ENCODE data around the gene IFT57. TPM values are rescaled to one million over a fixed set of nuclear protein-coding genes. Genes with fewer than 3 reads are reported as not detected.

Gene IFT57
- total RNA-seq, 3 donors from 2014 or later = 31.5 to 46.6 (median 38.4) TPM

- Mint-ChIP-seq H3K9me3 (no peaks in the 10 kb centered on the region), H3K4me3 (no peak overlapping the region), H3K27me3 (ENCODE audit: low read depth) (no peaks in the 10 kb centered on the region), H3K36me3 (ENCODE audit: insufficient read depth) (no peaks in the 10 kb centered on the region), H3K4me1 (ENCODE audit: low read depth) (peaks cover 52% of the 10 kb centered on the region)
- ATAC-seq (peak; percentile 91 to 93), DNase-seq (no peak)
These were observed 104.0 kb downstream of the IFT57 start for GRCh38 chr3:108118038-108118768.

DNA sequence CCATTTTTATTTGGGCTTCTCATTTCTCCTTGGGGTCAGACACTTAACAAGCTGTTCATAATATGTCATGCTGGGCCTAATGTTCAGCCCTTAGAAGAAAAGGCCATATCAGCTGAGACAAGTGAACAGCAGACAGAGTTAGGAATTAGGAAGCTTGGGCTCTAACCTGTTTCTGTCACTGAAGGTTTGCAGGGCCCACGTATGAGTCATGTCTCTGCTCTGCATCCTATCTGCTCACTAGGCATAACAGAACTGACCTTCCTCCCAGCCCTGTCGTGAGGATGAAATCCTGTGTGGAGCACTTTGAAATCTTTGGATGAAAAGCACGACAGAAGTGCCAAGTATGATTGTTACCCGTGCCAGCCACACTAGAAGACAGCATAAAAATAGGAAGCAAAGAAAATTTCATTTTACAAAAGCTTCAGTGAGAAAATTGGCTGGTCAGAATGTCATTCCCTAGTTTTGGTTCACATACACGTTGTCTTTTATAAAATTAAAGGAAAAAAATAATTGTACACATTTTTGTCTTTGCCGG, 104.9 kb downstream of the IFT57 start:
- Mint-ChIP-seq H3K9me3 (no peaks in the 10 kb centered on the region), H3K4me1 (ENCODE audit: low read depth) (peaks cover 44% of the 10 kb centered on the region), H3K36me3 (ENCODE audit: insufficient read depth) (no peaks in the 10 kb centered on the region), H3K27me3 (ENCODE audit: low read depth) (no peaks in the 10 kb centered on the region), H3K4me3 (no peak overlapping the region)
- DNase-seq (no peak), ATAC-seq (no peak)

DNA sequence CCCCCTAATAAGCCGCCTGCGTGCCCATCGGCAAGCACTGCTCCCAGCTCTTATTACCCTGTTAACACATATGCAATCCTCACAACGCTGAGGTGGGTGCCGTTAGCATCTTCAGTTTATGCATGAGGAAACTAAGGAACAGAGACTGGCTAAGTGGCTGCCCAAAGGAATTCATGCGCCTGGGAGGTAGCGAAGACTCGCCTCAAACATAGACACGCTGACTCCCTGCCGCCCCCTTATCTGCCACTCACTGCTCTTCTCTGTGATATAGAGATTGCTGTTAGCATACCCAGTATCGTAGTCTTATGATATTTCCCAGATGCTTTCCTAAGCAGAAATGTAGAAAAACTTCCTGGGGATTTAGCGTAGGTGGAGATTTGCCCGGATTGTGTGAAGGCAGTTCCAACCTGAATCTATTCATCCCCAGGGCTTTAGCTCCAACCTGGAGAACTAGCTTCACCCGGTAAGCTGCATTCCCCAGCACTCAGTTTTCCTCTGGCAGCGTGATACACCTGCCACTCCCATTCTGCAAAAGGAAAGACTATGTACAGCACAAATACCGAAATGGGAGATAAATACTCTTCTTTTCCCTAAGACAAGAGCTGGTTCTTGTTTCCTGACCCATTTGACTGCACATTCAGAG, 107.7 kb downstream of the IFT57 start:
- ATAC-seq = no peak
- H3K36me3 Mint-ChIP-seq (ENCODE audit: insufficient read depth) = no peaks in the 10 kb centered on the region
- peaks cover 26% of the 10 kb centered on the region for H3K4me1 Mint-ChIP-seq (ENCODE audit: low read depth)

DNA sequence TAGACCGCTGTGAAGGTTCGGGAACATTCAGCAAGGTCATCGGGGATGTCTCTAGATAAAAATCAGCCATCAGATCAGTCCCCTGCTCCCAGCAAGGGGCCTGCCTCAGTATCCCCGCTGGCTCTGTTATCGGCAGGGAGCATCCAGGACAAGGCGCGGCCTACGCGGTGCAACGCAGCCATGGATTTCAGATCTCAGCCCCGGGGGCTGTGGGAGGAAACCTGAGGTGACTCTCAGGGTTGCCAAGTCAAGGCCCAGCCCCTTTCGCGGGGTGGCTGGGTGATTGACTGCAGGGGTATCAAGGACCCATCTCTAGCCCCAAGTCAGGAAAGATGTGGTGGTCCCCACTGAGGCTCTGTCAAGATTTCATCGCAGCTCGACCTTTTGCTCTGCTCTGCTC, 108.2 kb downstream of the IFT57 start:
- ATAC-seq = no peak
- H3K4me3 Mint-ChIP-seq = no peak overlapping the region
- no peak for DNase-seq
- H3K9me3 Mint-ChIP-seq = no peaks in the 10 kb centered on the region
- H3K36me3 Mint-ChIP-seq (ENCODE audit: insufficient read depth) = no peaks in the 10 kb centered on the region
- peaks cover 20% of the 10 kb centered on the region for H3K4me1 Mint-ChIP-seq (ENCODE audit: low read depth)
- no peaks in the 10 kb centered on the region for H3K27me3 Mint-ChIP-seq (ENCODE audit: low read depth)

More for the DNA sequence above, 107.7 kb downstream of the IFT57 start:
- Mint-ChIP-seq H3K4me3 (no peak overlapping the region), H3K9me3 (no peaks in the 10 kb centered on the region), H3K27me3 (ENCODE audit: low read depth) (no peaks in the 10 kb centered on the region)
- no peak for DNase-seq

- H3K9me3 Mint-ChIP-seq = no peaks in the 10 kb centered on the region
These were observed 111.3 kb downstream of the IFT57 start for GRCh38 chr3:108110934-108111333.

More at GRCh38 chr3:108110934-108111333, 111.3 kb downstream of the IFT57 start:
- H3K36me3 Mint-ChIP-seq (ENCODE audit: insufficient read depth) = no peaks in the 10 kb centered on the region
- no peak for DNase-seq
- no peak overlapping the region for H3K4me3 Mint-ChIP-seq
- peaks cover 8% of the 10 kb centered on the region for H3K4me1 Mint-ChIP-seq (ENCODE audit: low read depth)
- no peak for ATAC-seq
- H3K27me3 Mint-ChIP-seq (ENCODE audit: low read depth) = no peaks in the 10 kb centered on the region

Other genes starting within 250 kb of the IFT57 start
- 100 to 1,000 TPM; 112 to 126 (median 115) TPM for gene CD47, start 131.4 kb downstream of the IFT57 start, total RNA-seq
- 1 to 10 TPM in 2 of 3 donors, under 1 TPM in 1; 0.48 to 1.8 (median 1.3) TPM for gene HHLA2, start 74.1 kb upstream of the IFT57 start, total RNA-seq